GOT3 (cell line): ENCODE results near the gene S100A6.
"Not testable (repeated sequence)": the region's sequence is repeated elsewhere in the genome, so short reads cannot be mapped to it uniquely, and the experiment has no call there.

Experiments used
- DNase-seq: peaks from one replicate; lab custom pipeline; 2025; ENCODE audit warnings: mixed read lengths; lab: John Stamatoyannopoulos, UW

Gene S100A6

DNA sequence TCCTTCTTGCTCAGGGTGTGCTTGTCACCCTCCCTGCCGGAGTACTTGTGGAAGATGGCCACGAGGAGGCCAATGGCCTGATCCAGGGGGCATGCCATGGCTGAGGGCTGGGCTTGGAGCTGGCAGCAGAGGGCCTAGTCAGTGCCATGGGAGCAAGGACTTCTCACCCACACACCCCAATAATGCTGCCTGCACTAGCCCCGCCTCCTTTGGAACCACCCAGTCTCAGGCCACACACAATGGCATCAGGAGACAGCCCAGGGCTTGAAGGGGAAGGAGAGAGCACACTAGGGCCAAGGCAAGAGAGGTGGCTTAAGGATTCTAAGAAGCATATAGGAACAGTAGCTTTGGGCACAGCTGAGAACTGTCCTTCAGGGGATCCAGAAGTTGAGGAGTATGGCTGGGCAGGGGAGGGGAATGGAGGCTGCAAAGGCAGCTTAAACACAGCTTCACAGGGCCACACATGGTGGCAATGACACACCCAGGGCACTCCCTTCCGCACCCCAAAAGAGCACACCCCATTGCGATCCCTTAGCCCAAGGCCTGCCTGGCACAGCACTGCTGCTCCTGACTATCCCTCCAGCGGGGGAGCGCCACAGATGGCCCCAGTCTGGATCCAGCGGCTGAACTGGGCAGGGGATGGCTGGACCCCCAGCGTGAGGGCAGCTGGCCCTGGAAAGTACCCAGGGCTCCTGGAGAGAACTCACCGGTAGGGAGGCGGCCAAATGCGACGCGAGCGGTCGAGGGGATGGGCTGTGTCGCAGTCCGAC, at the start of gene S100A6:
TSS of gene S100A6 (minus strand) at position 750 of the 770 bp plus-strand sequence. CDS start at position 98, 652 bp downstream.
- peak; percentile 23 for DNase-seq

DNA sequence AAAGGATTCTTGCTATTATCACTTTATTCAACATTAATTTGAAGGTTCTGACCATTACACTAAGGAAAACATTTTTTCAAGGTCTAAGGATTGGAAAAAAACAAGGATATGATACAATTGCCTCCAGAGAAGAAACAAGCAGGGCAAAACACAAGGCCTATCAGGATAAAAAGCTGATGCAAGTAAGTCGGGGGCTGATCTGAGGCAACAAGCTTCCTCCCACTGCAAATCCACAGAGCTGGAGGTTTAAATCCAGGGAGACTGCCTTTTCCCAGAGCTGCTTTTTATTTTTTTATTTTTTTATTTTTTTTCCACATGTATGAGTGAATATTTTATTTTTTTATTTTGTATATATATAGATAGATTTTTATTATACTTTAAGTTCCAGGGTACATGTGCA, 49.2 kb upstream of the S100A6 start:
- no peak for DNase-seq

DNA sequence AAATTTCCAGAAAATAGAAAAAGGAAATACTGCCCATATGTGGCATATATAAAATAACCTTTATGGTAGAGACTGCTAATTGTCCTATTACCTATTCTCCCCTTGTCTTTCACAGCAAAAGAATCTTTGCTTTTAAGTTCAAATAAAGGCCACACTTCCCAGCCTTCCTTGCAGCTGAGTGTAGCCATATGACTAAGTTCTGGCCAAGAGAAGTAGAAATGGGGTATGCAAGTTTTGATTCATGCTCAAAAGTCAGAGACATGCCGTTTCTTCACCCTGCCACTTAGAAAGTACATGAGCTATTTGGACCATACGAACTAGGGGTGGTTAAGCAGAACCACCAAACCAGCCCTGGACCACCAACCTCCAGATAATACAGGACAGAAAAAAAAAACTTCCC, 48.2 kb upstream of the S100A6 start:
- no peak for DNase-seq

DNA sequence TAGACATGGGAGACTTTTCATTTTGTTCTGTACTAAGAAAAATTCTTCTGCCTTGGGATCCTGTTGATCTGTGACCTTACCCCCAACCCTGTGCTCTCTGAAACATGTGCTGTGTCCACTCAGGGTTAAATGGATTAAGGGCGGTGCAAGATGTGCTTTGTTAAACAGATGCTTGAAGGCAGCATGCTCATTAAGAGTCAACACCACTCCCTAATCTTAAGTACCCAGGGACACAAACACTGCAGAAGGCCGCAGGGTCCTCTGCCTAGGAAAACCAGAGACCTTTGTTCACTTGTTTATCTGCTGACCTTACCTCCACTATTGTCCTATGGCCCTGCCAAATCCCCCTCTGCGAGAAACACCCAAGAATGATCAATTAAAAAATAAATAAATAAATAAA, 47.7 kb upstream of the S100A6 start:
- DNase-seq, result not testable (repeated sequence)

DNA sequence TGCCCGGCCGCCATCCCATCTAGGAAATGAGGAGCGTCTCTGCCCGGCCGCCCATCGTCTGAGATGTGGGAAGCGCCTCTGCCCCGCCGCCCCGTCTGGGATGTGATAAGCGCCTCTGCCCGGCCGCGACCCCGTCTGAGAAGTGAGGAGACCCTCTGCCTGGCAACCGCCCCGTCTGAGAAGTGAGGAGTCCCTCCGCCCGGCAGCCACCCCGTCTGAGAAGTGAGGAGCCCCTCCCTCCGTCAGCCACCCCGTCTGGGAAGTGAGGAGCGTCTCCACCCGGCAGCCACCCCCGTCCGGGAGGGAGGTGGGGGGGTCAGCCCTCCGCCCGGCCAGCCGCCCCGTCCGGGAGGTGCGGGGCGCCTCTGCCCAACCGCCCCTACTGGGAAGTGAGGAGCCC, 47.0 kb upstream of the S100A6 start:
- DNase-seq, result not testable (repeated sequence)

DNA sequence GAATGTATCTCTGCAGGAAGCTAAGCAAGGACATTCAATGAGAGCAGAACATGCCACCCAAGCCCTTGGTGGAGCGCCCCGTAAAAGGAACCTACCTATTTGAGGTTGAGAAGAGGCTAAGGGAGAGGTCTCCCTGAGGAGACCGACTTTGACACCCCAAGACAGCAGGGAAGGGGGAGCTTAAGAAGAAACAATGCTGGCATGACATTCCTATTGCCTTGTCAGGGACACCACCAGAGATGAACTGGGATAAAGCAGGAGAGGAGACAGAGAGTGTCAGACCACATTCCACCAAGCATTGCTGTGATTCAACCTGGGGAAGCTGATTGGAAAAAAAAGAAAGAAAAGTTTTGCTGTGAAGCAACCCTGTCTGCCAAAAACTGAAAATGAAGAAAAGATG, 43.1 kb upstream of the S100A6 start:
- DNase-seq, result no peak

DNA sequence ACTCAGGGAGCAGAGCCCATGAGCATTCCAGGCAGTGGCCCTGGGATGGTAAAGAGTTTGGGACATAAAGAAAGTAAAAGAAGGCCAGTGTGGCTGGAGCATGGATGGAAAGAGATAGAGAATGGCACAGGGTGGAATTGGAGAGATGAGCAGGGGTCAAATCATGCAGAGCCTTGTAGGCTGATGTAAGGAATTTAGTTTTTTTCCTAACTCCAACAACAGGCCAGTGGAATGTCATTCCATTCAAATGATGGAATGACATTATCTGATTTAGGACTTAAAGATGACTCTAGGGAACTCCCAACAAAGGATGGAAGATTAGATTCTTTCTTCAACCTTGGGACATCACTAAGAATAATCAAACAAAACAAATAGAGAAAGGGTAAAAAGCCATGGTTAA, 42.7 kb upstream of the S100A6 start:
- no peak for DNase-seq

DNA sequence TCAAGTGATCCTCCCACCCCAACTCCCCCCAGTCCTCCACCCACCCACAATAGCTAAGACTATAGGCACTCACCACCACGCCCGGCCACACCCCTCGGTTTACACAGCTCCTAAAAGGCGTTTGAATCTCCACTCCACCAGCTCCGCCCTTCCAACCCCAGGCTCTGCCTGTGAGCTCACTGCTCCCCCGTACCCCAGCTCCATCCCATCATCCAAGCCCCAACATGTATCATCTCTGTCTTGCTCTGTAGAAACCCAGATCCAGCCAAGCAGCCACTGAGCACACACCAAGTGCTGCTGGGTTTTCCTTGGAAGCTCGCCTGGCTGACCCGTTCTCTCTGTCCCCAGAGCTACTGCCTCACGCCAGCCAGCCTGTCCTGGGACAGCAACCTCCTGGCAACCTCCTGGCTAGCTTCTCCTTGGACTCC, 41.8 kb upstream of the S100A6 start:
- no peak for DNase-seq

DNA sequence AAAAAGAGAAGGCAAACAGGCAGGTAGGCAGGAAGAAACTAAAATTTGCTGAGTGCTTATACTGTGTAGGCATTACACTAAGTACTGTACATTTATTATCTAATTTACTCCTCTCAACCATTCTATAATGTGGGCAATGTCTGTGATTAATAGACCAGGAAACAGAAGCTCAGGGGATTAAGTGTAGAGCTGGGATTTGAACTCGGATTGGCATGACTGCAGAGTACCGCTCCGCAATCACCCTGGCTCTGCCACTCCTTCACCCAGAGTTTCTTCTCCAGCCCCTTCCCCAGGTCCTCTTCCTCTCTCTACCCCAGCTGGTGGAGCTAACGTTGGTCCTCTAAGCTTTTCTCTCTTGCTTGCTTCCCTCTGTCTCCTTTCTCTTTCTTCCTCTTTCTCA, 41.3 kb upstream of the S100A6 start:
- DNase-seq, result no peak

DNA sequence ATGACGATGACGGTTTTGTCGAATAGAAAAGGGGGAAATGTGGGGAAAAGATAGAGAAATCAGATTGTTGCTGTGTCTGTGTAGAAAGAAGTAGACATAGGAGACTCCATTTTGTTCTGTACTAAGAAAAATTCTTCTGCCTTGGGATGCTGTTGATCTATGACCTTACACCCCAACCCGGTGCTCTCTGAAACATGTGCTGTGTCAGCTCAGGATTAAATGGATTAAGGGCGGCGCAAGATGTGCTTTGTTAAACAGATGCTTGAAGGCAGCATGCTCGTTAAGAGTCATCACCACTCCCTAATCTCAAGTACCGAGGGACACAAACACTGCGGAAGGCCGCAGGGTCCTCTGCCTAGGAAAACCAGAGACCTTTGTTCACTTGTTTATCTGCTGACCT, 39.7 kb upstream of the S100A6 start:
- not testable (repeated sequence) for DNase-seq

DNA sequence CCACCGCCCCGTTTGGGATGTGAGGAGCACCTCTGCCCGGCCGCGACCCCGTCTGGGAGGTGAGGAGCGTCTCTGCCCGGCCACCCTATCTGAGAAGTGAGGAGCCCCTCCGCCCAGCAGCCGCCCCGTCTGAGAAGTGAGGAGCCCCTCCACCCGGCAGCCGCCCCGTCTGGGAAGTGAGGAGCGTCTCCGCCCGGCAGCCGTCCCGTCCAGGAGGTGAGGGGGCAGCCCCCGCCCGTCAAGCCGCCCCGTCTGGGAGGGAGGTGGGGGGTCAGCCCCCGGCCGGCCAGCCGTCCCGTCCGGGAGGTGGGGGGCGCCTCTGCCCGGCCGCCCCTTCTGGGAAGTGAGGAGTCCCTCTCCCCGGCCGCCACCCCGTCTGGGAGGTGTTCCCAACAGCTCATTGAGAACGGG, 39.3 kb upstream of the S100A6 start:
- DNase-seq, result not testable (repeated sequence)

DNA sequence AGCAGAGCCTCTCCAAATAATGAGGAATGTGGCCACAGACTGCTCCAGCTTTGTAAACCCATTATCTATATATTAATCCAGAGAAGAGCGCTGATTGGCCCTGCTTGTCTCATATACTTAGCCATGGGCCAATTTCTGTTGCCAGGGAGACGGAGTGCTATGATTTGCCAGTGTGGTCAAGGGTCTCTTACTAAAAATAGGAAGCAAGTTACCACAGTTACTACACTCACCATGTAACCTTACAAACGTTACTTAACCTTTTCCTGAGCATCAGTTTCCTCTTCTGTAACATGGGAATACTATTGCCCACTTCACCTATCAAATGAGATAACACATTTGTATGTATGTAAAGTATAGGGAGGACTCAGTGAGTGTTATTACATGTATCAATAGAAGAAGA, 37.6 kb upstream of the S100A6 start:
- DNase-seq, result no peak

DNA sequence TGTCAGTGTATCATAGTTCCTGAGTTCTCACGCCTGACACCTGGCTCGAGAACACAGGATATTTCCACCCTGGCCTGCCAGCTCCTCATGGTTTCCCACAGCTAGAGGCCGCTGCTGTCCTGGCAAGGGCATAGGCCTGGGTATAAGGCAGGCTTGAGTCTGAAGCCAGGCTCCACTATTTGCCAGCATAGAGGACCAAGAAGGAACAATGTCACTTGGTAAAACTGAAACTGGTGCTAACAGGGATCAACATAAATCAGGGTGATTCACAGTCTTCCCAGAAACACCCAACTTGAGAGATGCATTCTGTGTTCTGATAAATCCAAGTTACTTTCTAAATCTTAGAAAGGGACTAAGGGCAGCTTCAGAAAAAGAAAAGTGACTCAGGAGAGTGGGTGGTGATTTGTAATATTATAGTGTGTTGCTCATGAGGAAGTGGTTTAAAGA, 36.8 kb upstream of the S100A6 start:
- DNase-seq, result no peak

DNA sequence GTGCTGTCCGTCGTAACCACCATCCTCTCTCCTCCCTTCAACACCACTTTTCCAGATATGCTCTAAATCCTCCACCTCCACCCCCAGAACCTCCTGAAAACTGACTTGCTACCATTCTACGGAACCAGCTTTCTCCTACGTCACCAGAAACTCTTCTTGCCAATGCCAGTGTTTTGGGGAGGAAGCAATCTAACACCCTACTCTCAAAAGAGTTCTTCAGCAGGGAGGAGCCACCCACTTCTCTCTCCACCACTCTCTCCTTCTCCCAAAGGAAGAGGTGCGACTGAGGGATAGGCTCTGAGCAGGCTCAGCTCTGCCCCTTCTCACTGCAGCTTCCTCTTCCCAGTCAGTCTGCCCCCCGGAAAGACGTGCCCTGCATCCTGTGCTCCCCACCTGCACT, 35.9 kb upstream of the S100A6 start:
- no peak for DNase-seq

DNA sequence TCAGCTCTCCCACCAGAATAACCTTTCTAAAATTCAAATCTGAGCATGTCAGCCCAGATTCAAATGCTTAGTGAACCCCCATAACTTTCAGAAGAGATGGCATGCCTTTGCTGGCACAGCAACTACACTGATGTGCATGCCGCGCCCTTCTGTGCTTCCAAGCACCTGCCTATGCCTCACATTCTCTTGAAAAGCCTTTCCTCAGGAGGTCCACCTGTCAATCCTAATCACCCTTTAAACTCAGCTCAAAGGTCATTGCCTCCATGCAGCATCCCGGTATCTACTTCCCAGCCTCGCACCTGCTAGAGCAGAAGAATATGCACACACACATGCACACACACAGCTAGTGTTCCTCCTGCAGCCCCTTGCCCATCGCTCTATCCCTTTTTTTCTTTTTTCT, 35.1 kb upstream of the S100A6 start:
- no peak for DNase-seq

DNA sequence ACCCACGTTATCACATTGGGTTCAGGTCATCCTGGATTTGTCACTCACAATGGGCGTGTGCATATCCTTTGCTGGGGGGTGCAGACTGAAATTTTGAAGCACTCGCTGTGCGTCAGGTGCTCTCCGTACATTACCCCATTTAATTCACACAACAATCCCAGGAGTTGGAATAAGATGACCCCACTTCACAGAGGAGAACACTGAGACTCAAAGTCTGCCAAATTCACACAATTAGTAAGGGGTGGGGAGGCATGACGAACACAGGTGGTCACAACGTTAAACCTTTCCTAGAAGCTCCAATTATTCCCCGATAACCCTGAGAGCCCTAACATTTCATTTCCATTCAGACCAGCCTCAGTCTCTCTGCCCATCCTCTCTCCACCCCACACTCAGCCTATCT, 33.7 kb upstream of the S100A6 start:
- no peak for DNase-seq

DNA sequence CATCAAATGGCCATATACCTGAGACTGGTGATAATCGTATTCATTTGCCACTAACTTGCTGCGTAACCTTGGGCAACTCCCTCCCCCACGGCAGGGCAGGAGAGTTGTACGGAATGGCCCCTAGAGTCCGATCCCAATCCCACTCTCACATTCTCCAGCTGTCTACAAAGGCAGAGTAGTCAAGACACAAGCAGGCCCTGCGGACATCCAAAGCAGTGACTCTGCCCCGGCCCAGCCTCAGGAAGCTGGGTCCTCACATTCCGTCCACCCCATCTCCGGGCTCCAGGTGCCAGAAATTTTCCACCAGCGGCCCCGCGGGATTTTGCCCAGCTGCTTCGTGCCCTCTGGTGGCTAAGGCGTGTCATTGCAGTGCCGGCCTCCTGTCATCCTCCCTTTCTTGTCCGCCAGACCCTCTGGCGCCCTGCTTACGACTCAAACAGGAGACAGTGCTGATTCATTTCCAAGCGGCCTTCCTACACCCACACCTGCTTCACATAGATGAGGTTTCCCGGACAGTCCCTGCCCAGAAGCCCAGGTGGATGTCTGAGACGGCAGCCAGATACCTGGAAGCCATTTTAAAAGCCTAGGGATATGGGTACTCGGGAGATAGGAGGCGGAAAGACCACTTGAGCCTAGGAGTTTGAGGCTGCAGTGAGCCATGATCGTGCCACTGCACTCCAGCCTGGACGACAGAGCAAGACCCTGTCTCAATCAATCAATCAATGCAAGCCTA, 32.7 kb upstream of the S100A6 start:
- DNase-seq, result peak; percentile 61

DNA sequence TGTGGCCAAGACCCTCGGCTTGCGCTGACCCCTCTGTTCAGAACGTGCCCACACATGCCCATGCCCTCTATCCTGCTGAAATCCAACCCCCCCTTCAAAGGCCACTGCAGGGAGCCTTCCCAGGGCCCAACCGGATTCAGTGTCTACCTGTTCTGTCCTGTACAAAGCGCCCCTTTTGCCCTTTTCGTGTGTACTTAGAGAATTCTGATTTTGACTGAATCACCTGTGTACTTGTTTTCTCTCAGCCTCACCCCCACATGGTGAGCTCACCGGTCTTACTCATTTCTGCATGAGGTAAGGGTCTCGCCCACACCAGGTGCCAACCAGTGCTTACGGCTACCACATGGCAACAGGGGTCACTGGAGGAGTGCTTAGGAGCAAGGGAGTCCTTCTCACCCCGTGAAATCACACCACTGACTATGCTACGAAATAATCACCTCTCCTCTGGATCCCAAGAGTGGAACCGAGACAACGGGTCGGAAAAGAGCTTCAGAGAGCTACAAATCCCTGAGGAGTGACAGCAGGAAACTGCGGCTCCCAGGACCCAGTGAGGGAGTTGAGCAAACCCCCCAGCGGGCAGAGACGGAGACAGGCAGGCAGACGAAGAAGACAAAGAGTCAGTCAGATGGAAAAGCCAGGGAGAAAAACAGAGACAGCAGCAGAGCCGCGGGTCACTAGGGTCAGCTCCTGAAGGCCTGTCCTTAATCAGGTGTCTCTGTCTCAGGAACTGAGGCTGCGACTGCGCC, 32.0 kb upstream of the S100A6 start:
- no peak for DNase-seq

DNA sequence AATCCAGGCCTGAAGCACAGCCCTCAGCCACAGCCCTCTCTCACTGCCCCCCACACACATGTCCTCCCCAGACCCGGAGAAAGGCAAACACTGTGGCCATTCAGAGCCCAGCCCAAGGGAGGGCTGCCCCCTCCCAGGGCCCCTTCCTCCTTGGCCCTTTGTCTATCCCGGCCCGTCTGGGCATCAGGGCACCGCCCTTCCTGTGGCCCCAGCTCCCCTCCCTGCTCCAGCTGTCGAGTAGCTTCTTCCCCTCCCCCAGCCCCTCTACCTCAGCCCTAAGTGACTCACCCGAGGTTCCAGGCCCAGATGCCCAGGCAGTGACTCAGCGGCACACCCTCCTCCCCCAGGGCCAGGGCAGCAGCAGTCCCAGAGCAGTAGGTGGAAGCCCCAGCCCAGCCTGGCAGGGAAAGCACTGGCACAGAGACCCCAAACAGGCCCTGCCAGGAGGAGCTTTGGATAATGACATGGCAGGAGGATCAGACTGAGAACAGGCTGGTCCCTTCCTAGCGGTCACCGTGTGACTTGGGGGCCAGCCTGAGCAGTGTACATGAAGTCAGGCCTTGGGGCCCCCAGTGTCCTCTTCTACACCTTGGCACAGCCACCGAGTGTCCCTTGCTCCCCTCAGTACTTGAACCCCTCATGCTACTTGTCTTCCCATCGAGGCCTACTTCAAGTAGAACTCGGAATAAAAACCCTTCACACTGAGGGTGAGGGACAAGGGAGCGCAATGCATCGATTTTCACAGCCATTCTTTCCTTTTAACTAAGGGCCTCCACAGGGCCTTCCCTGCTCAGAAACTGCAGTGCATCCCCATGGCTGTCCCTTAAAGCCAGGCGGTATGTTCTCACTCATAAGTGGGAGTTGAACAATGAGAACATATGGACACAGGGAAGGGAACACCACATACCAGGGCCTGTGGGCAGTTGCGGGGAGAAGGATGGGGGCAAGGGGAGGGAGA, 30.9 kb upstream of the S100A6 start:
- DNase-seq, result peak; percentile 84

DNA sequence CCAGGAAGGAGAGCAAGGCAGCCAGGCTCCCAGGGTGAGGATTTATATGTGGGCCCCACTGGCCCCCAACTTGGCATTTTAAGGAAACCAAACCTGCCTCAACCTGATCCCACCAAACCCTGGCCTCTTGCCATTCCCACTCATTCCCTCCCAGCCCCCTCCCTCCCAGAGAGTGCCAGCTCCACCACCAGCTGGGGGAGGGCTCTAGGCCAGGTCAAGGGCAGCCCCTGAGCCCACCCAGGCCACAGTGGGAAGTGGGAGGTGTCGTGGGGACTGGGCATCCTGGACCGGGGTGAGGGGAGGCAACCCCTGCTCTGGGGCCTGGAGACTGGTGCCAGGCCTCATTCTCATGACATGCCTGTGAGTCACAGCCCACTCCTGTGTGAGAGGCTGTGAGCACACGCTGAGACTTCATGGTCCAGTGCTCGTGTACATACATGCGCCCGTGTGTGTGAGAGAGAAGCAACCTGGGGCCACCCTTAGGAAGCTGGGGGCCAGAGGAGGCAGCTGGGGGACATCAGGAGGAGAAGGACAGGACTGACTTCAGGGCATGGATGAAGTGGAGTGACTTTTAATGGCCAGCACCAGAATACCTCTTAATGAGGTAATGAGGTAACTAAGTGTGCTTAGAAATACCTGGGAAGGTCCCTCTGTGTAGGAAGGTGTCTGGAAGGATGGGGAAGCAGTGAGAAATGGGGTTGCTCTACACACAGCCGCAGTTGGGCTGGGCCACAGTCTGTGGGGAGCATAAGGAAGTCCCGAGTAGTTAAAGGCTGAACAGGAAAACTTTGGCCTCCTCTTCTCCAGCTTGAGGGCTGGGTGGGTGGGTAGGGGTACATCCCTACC, 30.0 kb upstream of the S100A6 start, which contains the start of gene S100A2:
TSS of gene S100A2 (minus strand) at position 316 of the 846 bp plus-strand sequence. CDS start 1,967 bp downstream, outside the sequence.
- DNase-seq, result no peak
